ENCODE data around the gene FBXO33. TPM values are rescaled to one million over a fixed set of nuclear protein-coding genes. Genes with fewer than 3 reads are reported as not detected.
A peak's percentile ranks its signal among the peaks of the same experiment; 100 is the strongest.
"Not testable (repeated sequence)": the region's sequence is repeated elsewhere in the genome, so short reads cannot be mapped to it uniquely, and the experiment has no call there.

The FBXO33 gene
- polyA plus RNA-seq, 12 donors = 4.0 to 10.6 (median 5.1) TPM; not detected in 1

GRCh38 chr14:39372656-39373055 is 59.6 kb downstream of the FBXO33 start:
- DNase-seq = no peak

GRCh38 chr14:39370415-39370814 is 61.8 kb downstream of the FBXO33 start:
- no peak for DNase-seq

- DNase-seq = no peak
Observed at GRCh38 chr14:39369029-39369428, 63.2 kb downstream of the FBXO33 start.

GRCh38 chr14:39368261-39368959 is 63.8 kb downstream of the FBXO33 start:
- DNase-seq = peak; percentile 51

- no peak for DNase-seq
Observed at GRCh38 chr14:39367387-39367751, 64.9 kb downstream of the FBXO33 start.

- no peak for DNase-seq
Observed at GRCh38 chr14:39366460-39367386, 65.5 kb downstream of the FBXO33 start.

- no peak for DNase-seq
Observed at GRCh38 chr14:39365354-39365753, 66.9 kb downstream of the FBXO33 start.

GRCh38 chr14:39364509-39364908 is 67.7 kb downstream of the FBXO33 start:
- DNase-seq = no peak

GRCh38 chr14:39361556-39361955 is 70.7 kb downstream of the FBXO33 start:
- not testable (repeated sequence) for DNase-seq

- DNase-seq = no peak
Observed at GRCh38 chr14:39360316-39360715, 71.9 kb downstream of the FBXO33 start.

GRCh38 chr14:39359069-39359468 is 73.2 kb downstream of the FBXO33 start:
- not testable (repeated sequence) for DNase-seq

- no peak for DNase-seq
Observed at GRCh38 chr14:39351708-39352107, 80.5 kb downstream of the FBXO33 start.

- DNase-seq = no peak
Observed at GRCh38 chr14:39350866-39351265, 81.4 kb downstream of the FBXO33 start.

Other genes starting within 250 kb of the FBXO33 start
- 10 to 100 TPM in 11 of 12 donors, not detected in 1; 15.8 to 31.4 (median 18.7) TPM for gene MIA2, start 198.5 kb downstream of the FBXO33 start, polyA plus RNA-seq (ENCODE audit: insufficient read length in 12 of 12)

Measured in muscle of arm (tissue), 12 donors.